Stimulated activated CD8-positive, alpha-beta memory T cell treated with anti-CD3 and anti-CD28 coated beads, Interleukin-7, amount 100 ng/mL, for 48 hours (primary cell): Measurements from ENCODE around the gene CIZ1.
A peak's percentile ranks its signal among the peaks of the same experiment; 100 is the strongest.
"Not testable (repeated sequence)": the region's sequence is repeated elsewhere in the genome, so short reads cannot be mapped to it uniquely, and the experiment has no call there.

Source experiments
- DNase-seq, 2 donors: peaks; one replicate each; pipeline ENCODE4 v3.0.0-alpha.2; 2020; ENCODE audit warnings: low read depth in 1 of 2; ENCODE audit errors: extremely low read depth in 1 of 2

Gene CIZ1

DNA sequence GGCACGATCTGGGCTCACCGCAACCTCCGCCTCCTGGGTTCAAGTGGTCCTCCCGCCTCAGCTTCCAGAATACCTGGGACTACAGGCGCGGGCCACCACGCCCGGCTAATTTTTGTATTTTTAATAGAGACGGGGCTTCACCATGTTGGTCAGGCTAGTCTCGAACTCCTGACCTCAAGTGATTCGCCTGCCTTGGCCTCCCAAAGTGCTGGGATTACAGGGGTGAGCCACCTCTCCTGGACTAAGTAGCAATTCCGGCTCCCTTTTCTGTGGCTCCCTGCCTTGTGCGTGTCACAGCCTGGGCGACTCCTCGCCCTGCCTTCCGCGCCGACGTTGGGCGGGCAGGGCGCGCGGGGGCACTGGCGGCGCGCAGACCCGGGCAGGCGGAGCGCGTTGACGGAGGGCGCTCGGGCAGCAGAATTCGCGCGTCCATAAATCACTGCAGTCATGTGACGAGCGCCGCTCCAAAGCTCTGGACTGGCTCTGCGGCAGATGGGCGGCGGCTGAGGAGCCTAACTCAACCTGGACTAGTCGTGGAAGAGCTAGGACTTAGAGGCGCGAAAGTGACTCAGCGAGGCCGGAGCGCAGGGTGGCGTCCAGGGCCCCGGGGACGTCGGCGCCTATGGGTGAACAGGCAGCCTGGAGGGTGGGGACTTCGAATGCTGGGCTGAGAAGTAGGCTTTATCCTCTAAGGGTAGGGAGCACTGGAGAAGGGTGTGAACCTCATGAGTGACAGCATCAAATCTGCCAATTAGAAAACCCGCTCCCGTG is 1.4 kb upstream of the CIZ1 start:
- peak in 1 of 2 donors; percentile 29 for DNase-seq

DNA sequence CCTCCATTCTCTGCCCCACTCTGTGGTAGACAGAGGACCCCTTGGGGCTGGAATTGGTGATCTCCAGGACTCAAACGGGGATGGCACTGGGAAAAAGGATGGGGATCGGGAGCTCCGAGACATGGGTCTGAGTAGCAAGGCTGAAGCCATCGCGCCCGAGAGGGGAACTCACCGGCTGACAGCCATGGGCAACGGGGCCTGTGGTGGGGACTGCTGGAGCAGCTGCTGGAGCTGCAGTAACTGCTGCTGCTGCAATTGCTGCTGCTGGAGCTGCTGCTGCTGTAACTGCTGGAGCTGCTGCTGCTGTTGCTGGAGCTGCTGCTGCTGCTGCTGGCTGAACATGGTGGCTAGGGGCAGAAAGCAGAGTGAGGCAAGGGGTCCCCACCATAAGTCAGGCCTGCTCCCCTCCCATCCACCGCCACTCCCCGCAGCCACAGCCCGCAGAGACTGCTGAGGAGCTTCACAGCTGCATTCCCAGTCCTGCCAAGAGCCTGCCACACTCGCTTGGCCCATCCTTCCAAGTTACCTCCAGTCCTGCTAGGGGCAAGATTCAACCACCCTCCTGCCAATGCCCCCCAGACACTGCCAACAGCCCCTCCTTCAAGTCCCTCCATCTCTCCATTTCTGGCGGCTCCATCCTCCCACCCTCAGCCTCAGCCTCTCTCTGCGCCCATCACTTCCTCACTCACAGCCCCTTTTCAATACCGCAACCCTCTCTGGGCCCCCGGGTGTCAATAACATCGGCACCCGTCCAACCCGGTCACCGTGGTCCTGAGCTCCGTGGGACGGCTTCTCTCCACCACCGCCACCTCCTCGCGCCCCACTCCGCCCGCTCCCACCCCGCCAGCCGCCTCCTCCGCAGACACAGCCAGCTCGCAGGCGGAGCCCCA is 611 bp downstream of the CIZ1 start:
- DNase-seq, result no peak

DNA sequence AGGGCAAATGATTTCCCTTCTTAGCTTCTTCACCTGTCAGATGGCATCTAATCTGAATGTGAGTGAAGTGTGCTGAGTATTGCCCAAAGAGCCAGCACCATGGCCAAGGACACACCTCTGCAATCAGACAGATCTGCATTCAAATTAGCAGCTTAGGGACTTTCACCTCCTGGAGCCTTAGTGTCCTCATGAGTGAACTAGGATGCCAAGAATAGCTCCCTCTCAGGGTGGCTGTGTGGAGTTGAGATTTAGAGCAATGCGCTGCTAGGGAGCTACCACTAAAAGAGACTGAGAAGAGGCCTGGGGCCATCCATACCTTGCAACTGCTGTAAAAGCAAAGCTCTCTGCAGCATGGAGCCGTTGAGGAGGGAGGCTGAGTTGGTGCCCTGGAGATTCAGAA is 1.4 kb downstream of the CIZ1 start:
- no peak for DNase-seq

DNA sequence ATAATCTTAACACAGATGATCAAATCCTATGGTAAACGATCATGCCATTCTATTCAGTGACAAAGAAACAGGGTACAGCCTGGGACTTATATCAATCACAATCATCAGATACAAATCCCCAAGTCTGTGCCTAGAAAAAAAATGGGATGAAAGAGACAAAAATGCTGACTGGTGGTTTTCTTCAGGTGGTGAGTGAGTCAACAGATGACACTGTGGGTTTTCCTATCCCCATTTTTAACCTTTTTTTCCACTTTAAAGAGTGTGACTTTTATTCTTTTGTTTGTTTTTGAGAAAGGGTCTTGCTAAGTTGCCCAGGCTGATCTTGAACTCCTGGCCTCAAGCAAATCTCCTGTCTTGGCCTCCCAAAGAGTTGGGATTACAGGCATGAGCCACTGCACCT is 3.2 kb downstream of the CIZ1 start:
- DNase-seq, result no peak

DNA sequence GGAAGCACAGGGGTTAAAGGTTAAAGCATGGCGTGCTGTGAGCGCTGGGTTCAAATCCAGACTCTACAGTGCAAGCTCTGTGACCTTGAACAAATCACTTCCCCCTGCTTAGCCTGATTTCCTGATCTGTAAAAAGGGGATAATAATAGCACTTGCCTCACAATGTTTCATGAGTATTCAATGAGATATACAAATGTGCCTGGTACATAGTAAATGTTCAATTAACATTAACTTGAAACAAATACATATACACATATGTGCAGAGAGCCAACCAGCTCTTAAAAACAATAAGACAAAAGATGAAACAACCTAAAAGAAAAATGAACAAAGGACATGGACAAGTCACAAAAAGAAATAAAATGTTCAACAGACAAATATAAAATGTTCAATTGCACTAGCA is 4.0 kb downstream of the CIZ1 start:
- DNase-seq, result no peak

DNA sequence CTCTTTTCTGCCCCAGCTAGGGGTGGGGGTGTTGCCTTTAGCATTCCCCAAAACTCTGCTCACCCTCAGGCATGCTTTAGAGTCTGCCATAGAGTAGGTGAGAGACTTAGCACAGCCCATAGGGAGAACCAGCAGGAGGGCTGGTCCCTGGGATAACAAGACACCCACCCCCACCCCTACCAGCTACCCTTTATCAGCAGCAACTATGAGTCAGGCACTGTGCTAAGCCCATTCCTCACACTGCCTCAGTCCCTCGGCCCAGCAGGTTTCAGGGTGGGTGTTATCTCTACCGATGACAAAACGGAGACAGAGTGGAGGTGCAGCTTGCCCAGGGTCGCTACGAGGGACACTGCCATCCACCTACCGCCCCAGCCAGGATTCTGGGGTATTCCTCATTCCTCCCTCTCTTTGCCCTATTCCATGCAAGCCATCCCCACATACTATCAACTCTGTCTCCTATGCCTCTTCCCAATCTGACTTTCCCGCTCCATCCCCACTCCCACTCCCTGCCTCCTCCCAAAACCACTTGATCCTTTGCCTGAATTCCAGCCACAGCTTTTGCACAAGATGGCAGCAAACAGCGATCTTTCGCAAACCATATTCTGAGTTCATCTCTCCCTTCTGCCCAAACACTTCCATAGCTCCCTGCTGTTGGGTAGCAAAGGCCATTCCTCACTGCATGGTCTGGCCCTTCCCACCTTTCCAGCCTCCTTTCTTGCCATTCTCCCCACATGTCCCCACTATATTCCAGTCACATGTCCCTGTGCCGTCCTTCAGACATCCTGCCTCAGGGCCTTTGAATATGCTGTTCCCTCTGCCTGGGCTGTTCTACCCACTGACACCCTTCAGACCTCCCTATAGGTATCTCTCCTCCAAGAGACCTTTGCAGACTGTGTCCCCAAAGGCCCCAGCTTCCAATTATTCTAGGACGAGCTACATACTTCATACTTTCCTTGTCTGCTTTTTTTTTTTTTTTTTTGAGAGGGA is 5.1 kb downstream of the CIZ1 start:
- DNase-seq, result no peak

DNA sequence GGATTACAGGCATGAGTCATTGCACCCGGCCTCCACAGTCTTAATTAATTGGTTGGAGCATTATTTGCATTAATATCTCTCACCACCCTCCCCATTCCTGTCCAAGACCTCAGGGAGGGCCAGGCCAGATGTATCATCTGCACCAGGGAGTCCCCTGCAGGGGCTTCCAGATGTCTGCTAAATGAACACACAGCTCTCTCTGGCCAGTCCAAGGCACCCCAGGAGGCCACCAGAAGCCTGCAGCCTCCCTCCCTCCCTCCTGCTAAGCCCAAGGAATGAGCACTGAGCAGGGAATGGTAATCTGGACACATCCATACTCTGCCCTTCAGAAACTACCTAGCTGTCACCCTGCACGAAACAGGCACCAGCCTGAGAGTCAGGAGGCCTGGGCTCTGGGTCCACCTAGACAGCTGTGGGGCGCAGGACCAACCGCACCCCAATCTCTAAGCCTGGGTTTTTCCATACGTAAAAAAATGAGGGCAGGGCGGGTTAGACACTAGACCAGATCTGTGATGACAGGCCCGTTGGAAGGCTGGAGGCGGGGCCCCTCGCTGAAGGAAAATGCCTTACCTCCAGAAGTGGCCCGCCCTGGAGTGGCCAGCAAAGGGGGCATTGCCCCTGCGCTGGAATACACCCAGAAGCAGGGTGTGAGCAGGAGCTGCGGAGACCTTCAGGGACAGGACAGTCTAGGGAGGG is 8.3 kb downstream of the CIZ1 start:
- DNase-seq, result no peak

DNA sequence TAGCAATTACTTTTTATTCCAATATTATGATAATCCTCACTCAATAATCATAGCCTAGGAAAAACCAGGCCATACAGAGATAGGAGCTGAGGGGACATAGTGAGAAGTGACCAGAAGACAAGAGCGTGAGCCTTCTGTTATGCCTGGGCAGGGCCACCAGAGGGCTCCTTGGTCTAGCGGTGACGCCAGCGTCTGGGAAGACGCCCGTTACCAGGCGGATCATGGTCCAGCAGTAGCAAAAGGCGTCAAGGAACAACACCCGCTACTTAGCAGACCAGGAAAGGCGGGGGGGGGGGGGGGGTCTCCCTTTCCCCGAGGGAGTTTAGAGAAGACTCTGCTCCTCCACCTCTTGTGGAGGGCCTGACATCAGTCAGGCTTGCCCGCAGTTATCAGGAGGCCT is 9.9 kb downstream of the CIZ1 start:
- DNase-seq, result not testable (repeated sequence)

DNA sequence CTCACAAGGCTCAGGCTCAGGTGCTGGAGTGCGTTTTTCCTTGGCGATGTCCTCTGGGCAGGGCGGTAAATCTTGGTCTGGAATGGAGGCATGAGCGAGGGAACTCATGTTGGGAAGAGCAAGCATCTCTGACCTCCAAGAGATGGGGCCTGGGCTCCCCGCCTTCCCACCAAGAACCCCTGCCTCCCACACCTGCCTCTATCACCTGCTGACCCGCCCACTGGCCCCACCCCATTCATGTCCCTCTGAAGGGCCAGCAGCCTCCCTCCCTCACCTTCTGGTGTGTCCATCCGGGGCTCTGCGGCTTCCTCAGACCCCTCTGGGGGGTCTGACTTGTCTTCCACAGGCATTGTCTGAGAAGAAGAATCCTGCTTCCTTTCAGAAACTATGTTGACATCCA is 10.9 kb downstream of the CIZ1 start:
- DNase-seq, result no peak

DNA sequence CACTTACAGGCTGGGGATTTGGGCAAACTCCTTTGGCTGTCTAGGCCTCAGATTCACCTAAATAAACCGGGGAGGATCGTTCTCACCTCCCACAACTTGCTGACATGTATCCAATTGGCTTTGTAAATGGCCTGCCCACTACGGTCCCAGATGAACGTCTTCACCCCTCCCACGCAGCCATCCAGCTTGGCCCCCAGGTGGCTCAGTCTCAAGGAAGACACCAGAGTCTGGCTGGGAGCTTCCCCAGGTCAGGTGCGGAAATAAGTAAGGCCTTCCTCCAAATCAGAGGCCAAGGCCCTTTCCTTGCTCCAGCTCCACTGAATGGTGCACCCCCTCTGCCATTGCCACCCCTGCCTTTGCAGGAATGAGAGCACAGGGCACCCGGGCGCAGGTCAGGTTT is 11.4 kb downstream of the CIZ1 start:
- no peak for DNase-seq

DNA sequence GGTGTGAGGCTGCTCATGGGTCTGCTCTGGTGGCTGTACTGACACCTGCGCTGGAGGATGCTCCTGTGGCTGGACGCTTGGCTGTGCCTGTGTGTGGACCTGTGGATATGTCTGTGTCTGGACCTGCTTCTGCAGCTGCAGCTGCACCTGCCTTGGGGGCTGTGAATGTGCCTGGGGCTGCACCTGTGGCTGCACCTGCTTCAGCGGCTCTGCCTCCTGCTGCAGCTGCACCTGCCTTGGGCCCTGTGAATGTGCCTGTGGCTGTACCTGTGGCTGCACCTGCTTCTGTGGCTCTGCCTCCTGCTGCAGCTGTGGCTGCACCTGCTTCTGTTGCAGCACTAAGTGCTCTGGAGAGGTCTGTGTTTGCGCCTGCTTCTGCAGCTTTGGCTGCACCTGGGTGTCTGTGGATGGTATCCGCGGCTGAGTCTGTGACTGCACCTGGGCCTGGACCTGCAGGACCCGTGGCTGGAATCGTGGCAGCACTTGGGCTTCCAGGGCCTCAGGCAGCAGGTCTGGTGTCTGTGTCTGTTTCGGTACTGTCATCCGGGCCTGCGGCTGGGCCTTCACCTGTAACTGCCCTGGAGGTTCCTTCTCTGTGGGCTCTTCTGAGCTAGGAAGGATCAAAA is 12.5 kb downstream of the CIZ1 start:
- DNase-seq, result no peak

DNA sequence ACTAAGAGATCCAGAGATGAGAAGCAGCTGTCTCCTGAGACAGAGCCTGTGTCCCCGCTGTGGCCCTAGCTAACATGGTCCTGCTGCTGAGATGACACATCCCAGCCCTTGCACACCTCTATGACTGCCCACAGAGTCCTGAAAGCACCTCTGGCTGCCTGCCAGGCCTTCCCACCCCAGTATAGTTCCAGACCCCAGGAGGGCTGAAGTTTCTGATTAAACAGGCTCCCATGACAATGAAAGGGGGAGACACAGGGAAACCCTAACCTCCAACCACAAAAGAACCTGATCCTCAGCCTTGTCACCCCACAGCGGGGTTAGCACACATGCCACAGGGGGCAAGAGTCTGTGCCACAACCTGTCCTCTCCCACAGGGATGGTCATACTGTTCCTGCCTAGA is 15.6 kb downstream of the CIZ1 start:
- no peak for DNase-seq

DNA sequence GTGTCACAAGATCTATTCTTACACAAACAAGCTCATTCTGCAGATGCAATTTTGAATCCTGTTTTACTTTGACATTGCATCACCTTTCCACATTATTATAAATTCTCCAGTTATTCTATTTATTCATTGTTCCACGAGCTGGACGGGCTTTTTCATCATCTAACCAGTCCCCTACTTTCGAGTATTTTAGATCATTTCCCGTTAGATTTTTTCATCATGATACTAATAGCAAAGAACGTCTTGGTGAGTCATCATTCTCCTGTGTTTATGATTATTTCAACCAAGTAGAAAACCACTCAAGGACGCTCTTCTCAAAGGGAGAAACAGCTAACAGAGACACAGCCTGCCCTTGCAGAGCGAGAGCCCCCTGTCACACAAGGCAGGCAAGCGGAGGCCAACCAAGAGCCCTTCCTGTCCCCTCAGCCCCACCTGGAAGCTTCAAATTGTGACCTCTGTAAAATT is 16.2 kb downstream of the CIZ1 start:
- no peak for DNase-seq

DNA sequence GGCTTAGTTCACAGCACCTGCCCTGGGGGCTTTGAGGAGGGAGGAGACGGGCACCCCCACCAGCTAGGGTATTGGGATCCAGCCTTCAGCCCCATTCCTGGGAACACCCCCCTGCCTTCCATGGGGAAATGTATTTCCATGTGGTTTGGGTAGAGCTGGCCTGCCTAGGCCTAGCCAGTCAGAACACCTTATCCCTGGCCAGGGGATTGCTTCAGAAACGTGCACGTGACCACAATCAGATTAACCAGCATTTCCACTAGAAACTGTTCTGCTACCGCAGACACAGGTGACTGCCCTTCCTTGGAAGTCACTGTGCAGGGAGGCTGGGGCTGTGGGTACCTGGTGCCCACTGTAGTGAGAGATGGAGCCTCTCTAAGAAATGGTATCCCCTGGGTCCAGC is 17.3 kb downstream of the CIZ1 start:
- DNase-seq, result no peak

DNA sequence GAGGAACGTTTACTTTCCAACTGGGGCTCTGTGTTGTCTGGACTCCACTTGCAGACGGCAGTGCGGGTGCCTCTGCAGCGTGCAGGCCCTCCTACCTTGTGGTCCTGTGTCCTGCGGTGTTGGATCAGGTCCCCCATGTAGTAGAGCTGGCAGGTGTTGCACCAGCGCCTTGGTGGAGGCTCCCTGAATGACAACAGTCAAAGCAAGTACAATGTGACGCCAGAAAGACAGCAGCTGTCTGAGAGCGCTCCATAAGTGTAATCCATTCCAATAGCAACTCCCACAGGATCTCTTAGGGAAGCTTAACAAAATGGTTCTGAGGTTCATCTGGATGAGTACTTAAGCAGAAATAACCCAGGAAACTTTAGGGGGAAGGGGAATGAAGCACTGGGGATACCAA is 21.4 kb downstream of the CIZ1 start:
- no peak for DNase-seq

DNA sequence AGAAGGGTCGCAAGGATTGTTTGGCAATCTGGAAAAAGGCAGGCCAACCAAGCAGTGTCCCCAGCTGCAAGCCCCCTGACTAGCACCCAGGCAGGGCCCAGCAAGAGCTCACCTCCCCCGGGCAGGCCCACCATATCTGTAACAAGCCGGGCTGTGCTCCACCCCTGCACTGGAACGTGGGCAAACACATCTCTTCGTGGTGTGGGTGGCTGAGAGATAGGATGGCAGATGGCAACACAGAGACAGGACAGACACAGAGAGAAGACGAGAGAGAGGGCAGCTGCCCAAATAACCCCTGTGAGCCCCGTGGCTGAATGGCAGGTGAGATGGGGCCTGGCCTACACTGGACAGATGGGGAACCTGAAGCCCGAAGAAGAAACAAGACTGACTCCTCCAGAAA is 21.9 kb downstream of the CIZ1 start:
- no peak for DNase-seq

DNA sequence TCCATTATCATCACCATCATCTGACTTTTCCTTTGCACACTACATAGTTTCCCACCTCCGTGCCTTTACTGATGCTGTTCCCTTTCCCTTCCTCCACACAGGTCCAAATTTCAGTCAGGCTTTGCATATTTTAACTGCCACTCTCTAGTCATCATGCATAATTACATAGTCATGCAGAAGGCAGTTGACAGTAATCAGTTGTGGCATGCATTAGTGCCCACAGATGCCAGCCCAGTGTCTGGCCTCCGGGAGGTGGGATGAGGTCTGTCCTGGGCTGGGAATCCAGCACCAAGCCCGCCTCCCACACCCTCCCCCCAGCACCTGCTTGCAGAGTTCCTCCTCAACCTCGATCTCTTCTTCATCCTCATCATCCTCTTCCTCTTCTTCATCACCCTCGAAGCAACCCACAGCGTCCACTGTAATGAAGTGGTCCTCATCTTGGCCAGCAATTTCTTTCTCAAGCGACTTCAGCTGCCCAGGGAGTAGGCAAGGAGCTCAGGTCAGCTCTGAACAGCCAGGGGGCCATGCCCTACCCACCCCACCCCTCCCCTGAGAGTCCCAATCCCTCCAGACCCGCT is 22.6 kb downstream of the CIZ1 start:
- no peak for DNase-seq

DNA sequence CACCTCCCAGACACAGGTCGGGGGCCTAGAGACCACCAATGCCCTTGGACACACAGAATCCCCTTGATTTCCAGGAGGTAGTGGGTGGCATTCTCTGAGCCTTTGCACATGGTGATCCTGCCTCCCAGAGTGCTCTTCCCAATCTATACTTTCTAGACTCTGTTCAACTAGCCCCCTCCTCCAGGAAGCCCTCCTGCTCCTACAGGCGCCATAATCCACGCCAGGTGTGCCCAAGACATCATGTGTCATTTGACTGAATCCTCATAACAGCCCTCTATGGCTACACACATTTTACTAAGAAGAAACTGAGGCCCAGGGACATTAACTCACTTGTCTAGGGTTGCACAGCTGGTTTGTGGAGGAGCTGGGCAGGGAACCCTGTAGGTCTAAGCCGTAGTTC is 24.2 kb downstream of the CIZ1 start:
- no peak for DNase-seq

DNA sequence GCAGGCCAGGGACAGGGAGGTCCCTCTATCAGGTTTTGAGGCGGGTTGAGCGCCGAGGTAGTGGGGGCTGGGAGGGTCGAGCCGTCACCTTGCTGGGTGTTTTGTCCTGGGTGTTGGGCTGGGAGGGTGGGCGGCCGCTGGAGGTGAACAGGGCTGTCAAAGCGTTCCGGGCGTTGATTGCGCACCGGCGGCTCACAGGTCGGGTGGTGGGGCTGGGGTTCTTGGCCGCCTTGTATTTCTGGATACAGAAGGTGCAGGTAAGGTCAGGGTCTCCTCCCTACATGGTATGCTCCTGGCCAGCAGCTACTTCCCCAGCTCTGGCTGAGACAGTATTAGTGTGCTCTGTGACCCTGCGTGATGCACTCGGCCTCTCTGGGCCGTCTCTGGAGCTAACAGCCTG is 25.2 kb downstream of the CIZ1 start:
- DNase-seq, result no peak
